GM19328 (cell line): Measurements from ENCODE around the gene DDX42.
"Not testable (repeated sequence)": the region's sequence is repeated elsewhere in the genome, so short reads cannot be mapped to it uniquely, and the experiment has no call there.

Experiments used
- ATAC-seq: cut with Tn5 transposase; IDR thresholded peaks from one replicate; pipeline ENCODE4 v1.9.1; 2021; ENCODE audit warnings: mild to moderate bottlenecking, moderate library complexity; ENCODE audit not compliant: unreplicated experiment

Gene DDX42

DNA sequence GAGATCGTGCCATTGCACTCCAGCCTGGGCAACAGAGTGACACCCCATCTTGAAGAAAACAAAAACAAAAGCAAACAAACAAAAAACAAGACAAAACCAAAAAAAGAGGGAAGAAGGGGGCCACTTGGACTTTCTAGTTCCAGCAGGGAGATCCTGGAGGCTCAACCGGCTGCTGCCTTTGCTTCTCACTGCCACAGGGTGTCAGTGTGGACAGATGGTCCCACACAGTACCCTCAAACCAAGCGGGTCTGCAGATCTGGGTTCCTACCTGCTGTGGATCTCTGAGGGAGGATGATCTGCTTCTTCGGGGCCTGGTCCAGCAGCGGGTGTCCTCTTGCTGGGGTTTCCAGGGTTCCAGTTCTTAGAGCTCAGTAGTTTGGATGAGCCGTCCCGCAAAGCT is 92.7 kb downstream of the DDX42 start:
- ATAC-seq: not testable (repeated sequence)
